SJSA1 (cell line): Measurements from ENCODE around the gene AMOTL1. TPM values are rescaled to one million over a fixed set of nuclear protein-coding genes. Genes with fewer than 3 reads are reported as not detected.

ENCODE experiments used
- total RNA-seq: library from RNA; depleted of rRNA; stranded (reverse); fragments of >200 nt; shearing (Covaris generic); gene quantifications from 2 replicates; pipeline ENCODE4 v1.2.3, GENCODE V29; 2014; rRNA removed

The AMOTL1 gene
- total RNA-seq, 1 experiment from 2014 or later: 14.8 TPM

Other genes with a start within 250 kb of the AMOTL1 start
- gene FUT4, start 224.4 kb upstream of the AMOTL1 start, total RNA-seq: 3.0 and 3.2 TPM in 2 replicates
- 0.05 TPM in 1 of 2 replicates, not detected in the other for gene PIWIL4, start 201.0 kb upstream of the AMOTL1 start, total RNA-seq
- 31.3 and 32.9 TPM in 2 replicates for gene CWC15, start 205.2 kb downstream of the AMOTL1 start, total RNA-seq
- gene KDM4D, start 205.4 kb downstream of the AMOTL1 start, total RNA-seq: 0.41 and 1.5 TPM in 2 replicates